ENCODE results near the gene MPC1. TPM values are rescaled to one million over a fixed set of nuclear protein-coding genes. Genes with fewer than 3 reads are reported as not detected.

MPC1 gene
- total and polyA plus RNA-seq, 2 donors (not counting 3 experiments of a cell fraction or from before 2014, with no cell fraction given), result 15.5 to 17.5 TPM

DNA sequence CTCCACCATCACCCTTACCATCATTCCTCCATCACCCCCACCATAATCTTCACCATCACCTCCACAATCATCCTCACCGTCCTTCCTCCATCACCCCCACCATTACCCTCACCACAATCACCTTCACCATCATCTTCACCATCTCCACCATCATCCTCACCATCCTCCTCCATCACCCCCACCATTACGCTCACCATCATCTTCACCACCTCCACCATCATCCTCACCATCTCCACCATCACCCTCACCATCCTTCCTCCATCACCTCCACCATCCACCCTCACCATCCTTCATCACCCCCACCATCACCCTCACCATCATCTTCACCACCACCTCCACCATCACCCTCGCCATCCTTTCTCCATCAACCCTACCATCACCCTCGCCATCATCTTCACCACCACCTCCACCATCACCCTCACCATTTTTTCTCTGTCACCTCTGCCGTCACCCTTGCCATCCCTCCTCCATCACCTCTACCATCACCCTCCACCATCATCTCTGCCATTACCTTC lies 33.1 kb upstream of the MPC1 start:
- Histone ChIP-seq H3K9me1 (replicated peaks; ENCODE audit: control insufficient read depth, extremely low read depth, insufficient read depth, low read length) (no peaks in the 10 kb centered on the region), H3K9ac (replicated peaks; ENCODE audit: extremely low read depth, insufficient read depth, low read length) (no peak overlapping the region), H3K79me2 (ENCODE audit: control insufficient read depth, insufficient read depth, low read length) (no peaks in the 10 kb centered on the region), H3K9me3 (replicated peaks; ENCODE audit: control insufficient read depth, insufficient read depth, low read length) (no peaks in the 10 kb centered on the region), H3K4me2 (ENCODE audit: insufficient read depth, low read length) (no peak overlapping the region), H3K4me1 (ENCODE audit: control insufficient read depth, extremely low read depth, insufficient read depth, low read length) (peaks cover 5% of the 10 kb centered on the region), H2AFZ (ENCODE audit: low read depth, low read length) (no peak overlapping the region), H4K20me1 (replicated peaks; ENCODE audit: control insufficient read depth, extremely low read depth, insufficient read depth, low read length) (no peaks in the 10 kb centered on the region), H3K27ac (ENCODE audit: insufficient read depth, low read depth, low read length) (no peak overlapping the region), H3K27me3 (ENCODE audit: control insufficient read depth in 2 of 2, insufficient read depth in 2 of 2, low read length in 2 of 2) (no peaks in the 10 kb centered on the region), H3K4me3 (replicated peaks in 1 of 3; ENCODE audit: insufficient read depth in 1 of 3, low read depth in 1 of 3, low read length in 3 of 3) (no peak overlapping the region), H3K36me3 (ENCODE audit: control insufficient read depth in 2 of 2, extremely low read depth in 1 of 2, insufficient read depth in 2 of 2, low read length in 2 of 2) (peaks cover 2 to 52% of the 10 kb centered on the region in 2 experiments)
- DNase-seq (ENCODE audit: low read depth, low spot score) (no peak), FAIRE-seq (no peak)
- intact Hi-C loops (cut with micrococcal nuclease), result no loop called here
- BruUV-seq (replicated peaks), result no TSS peak
- CTCF ChIA-PET, result interaction anchor here (0.8 kb wide), 1 partner anchor 15 kb away, joined by 3 read pairs; no protein-coding TSS in a partner anchor
- dilution Hi-C loops (cut with MboI; ENCODE audit: extremely low pct_ligation_motif_present, low sequenced_read_pairs), result no loop called here
- TF ChIP-seq GATA2 (IDR thresholded peaks at IDR 0.05; ENCODE audit: insufficient read depth, insufficient read length, low read depth, low read length) (no peak), MYC (IDR thresholded peaks at IDR 0.05; ENCODE audit: low read depth, low read length) (no peak), CTCF (IDR thresholded peaks at IDR 0.05; ENCODE audit: extremely low read depth in 1 of 2, insufficient read depth in 1 of 2, low read depth in 1 of 2, low read length in 2 of 2) (no peak), POLR2A (IDR thresholded peaks at IDR 0.05; ENCODE audit: low read depth, low read length) (no peak), EZH2 (IDR thresholded peaks at IDR 0.05; ENCODE audit: borderline replicate concordance, low read depth, low read length, severe bottlenecking) (no peak), FOS (IDR thresholded peaks at IDR 0.05; ENCODE audit: borderline replicate concordance, insufficient read depth, low read length) (no peak), JUN (IDR thresholded peaks at IDR 0.05; ENCODE audit: borderline replicate concordance, insufficient read depth, insufficient read length, low read depth) (no peak), POLR2AphosphoS5 (IDR thresholded peaks at IDR 0.05; ENCODE audit: insufficient read depth, low read depth, low read length) (no peak)
- TF ChIP-seq, protein P1, sequence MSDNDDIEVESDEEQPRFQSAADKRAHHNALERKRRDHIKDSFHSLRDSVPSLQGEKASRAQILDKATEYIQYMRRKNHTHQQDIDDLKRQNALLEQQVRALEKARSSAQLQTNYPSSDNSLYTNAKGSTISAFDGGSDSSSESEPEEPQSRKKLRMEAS (IDR thresholded peaks at IDR 0.05; ENCODE audit: insufficient read depth, insufficient read length), result no peak
- POLR2A ChIA-PET, result no interaction called here
